ENCODE results near the gene TEAD1.
"Not testable (repeated sequence)": the region's sequence is repeated elsewhere in the genome, so short reads cannot be mapped to it uniquely, and the experiment has no call there.

The TEAD1 gene

DNA sequence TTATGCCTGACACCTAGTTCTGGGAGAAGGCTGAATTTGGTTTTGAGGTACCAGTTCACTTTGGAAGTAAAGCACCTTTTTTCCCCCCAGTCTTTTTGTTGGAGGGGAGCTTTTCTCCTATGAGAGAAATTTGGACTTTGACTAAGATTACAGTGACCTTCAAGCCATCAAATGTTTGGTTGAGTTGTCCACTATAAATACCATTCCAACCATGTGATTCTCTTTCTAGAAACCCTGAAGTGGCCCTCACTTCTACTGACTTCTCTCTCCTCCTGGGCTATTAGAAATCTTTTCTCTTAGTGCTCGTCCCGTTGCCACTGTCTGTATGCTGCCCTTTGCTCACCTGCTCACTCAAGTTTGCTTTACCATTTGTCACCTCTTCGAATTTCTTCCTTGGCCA, 82.6 kb downstream of the TEAD1 start:
- TF ChIP-seq, protein P1, sequence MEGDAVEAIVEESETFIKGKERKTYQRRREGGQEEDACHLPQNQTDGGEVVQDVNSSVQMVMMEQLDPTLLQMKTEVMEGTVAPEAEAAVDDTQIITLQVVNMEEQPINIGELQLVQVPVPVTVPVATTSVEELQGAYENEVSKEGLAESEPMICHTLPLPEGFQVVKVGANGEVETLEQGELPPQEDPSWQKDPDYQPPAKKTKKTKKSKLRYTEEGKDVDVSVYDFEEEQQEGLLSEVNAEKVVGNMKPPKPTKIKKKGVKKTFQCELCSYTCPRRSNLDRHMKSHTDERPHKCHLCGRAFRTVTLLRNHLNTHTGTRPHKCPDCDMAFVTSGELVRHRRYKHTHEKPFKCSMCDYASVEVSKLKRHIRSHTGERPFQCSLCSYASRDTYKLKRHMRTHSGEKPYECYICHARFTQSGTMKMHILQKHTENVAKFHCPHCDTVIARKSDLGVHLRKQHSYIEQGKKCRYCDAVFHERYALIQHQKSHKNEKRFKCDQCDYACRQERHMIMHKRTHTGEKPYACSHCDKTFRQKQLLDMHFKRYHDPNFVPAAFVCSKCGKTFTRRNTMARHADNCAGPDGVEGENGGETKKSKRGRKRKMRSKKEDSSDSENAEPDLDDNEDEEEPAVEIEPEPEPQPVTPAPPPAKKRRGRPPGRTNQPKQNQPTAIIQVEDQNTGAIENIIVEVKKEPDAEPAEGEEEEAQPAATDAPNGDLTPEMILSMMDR (IDR thresholded peaks at IDR 0.05; ENCODE audit: low read depth, low read length, missing control alignments): no peak
- in situ Hi-C loops (cut with HindIII; ENCODE audit: low sequenced_read_pairs): no loop called here
- DNase-seq (ENCODE audit: low read depth): no peak

DNA sequence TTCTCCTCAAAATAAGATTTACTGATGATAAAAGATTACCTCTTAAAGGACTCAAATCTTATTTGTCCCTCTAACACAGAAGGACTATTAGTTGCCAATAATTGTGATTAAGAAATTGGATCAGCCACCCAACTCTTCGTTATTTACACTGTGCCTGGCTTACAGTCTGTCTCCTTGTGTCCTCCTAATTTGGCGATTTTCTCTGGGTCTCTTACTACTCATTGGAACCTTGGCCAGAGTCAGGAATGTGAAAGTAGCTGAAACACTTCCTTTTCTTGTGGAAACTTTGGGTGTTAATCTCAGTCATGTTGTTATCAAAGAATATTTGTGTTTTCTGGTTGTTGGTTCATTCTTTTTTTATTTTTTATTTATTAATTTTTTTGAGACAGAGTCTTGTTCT, 83.2 kb downstream of the TEAD1 start:
- TF ChIP-seq, protein P1 (IDR thresholded peaks at IDR 0.05; ENCODE audit: low read depth, low read length, missing control alignments): no peak

More for the DNA sequence above, 82.6 kb downstream of the TEAD1 start:
- H3K4me3 ChIP-seq (ENCODE audit: low read depth, low read length): no peak overlapping the region

DNA sequence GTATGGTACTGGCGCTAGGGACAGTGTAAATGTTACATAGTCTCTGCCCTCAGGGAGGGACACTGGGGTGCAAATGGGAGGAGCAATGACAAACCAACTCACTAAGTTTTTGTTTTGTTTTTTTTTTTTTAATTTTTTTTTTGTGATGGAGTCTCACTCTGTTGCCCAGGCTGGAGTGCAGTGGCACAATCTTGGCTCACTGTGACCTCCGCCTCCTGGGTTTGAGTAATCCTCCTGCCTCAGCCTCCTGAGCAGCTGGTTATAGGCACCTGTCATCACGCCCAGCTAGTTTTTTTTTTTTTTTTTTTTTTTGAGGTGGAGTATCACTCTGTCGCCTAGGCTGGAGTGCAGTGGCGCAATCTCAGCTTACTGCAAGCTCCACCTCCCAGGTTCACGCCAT, 83.9 kb downstream of the TEAD1 start:
- DNase-seq (ENCODE audit: low read depth): not testable (repeated sequence)

More for the DNA sequence above, 83.2 kb downstream of the TEAD1 start:
- no peak for DNase-seq (ENCODE audit: low read depth)
- H3K4me3 ChIP-seq (ENCODE audit: low read depth, low read length): no peak overlapping the region
- in situ Hi-C loops (cut with HindIII; ENCODE audit: low sequenced_read_pairs): no loop called here

DNA sequence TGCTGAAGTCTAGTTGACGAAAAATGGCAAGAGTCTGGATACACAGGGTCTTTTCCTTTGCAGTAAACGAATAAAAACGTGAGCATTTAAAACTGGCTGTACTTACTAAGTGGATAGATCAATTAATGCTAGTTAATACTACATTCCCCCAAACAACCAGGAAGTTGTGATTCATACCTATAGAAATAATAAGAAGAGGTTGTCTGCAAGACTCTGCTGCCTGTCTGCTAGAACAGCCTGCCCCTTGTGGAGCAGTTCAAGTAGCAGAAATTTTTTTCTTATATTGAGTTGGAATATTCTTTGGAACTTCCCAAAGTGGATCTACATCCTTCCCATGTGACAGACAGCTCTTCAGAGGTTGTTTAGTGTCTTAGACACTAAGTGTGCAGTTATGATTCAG, 86.8 kb downstream of the TEAD1 start:
- in situ Hi-C loops (cut with HindIII; ENCODE audit: low sequenced_read_pairs): no loop called here
- no peak for DNase-seq (ENCODE audit: low read depth)
- no peak overlapping the region for H3K4me3 ChIP-seq (ENCODE audit: low read depth, low read length)
- TF ChIP-seq, protein P1 (IDR thresholded peaks at IDR 0.05; ENCODE audit: low read depth, low read length, missing control alignments): peak; percentile 56

More for the DNA sequence above, 83.9 kb downstream of the TEAD1 start:
- in situ Hi-C loops (cut with HindIII; ENCODE audit: low sequenced_read_pairs); H3K4me3 ChIP-seq (ENCODE audit: low read depth, low read length): not testable (repeated sequence)

DNA sequence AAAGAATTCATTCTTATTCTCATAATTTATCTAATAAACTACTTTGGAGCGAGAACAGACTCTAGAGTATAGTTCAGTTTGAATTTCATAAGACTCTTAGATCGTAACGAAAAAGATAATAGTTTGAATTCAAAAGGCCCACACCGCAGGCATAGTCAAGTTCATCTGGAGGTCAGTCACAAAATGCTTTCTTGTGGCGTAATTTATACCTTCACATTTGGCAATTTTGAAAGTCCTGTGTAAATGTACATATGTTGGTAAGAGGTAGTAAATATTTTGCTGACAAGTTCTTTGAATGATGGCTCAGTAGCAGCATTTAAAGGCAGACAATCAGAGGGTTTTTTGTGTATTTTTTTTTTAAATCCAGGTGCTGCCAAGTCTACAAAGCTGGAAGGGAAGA, 88.1 kb downstream of the TEAD1 start:
- no peak for DNase-seq (ENCODE audit: low read depth)
- TF ChIP-seq, protein P1 (IDR thresholded peaks at IDR 0.05; ENCODE audit: low read depth, low read length, missing control alignments): no peak
- H3K4me3 ChIP-seq (ENCODE audit: low read depth, low read length): no peak overlapping the region
- in situ Hi-C loops (cut with HindIII; ENCODE audit: low sequenced_read_pairs): no loop called here

DNA sequence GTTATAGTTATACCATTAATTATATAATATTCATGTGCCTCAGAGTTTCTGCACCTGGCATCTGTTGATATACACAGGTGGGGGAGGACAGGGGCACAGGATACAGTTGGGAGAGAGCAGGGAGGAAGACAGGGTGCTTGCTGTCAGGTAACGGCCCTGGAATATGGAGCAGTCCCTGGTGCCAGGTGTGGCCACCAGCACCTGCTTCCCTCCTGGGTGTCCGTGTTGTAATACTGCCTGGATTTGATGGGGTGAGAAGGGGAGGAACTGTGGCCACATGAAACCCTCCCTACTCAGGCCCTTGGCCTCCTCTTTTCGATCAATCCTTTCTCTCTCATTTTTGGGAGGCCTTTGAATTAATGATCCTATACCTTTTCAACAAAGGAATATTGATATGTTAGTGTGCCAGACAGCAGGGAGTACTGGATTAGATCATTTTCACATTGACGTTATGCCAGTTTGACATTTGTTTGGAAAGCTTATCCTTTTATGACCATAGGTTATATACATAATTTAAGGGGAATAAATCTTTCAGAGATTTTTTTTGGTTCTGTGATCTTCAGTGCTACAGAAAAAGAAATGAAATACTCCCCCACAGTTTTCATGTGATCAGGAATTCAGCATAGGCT, 88.6 kb downstream of the TEAD1 start:
- in situ Hi-C loops (cut with HindIII; ENCODE audit: low sequenced_read_pairs): no loop called here
- TF ChIP-seq, protein P1 (IDR thresholded peaks at IDR 0.05; ENCODE audit: low read depth, low read length, missing control alignments): no peak
- no peak overlapping the region for H3K4me3 ChIP-seq (ENCODE audit: low read depth, low read length)
- no peak for DNase-seq (ENCODE audit: low read depth)

DNA sequence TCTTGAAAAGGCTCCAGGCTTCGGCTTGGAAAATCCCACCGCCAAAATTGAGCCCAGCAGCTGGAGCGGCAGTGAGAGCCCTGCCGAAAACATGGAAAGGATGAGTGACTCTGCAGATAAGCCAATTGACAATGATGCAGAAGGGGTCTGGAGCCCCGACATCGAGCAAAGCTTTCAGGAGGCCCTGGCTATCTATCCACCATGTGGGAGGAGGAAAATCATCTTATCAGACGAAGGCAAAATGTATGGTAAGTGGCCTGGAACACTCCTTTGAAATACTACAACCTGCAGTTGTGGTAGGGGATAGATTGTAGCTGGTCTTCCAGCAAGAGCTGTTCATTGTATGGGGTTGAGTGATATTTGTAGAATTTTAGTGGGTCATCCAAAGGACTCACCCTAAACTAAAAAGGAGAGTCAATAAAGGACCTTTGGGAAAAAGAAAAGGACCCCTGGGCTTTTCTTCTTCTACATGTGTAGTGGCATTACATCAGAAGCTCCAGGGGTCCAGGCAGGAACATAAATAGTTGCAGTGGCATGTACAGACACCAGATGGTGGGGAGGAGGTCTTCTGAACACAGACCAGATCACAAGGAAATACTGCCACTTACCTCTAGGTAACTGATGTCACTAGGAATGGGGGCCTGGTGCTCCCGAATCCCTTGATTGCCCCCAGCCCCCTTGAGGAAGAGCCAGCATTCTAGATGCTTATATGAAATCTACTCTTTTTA, 90.1 kb downstream of the TEAD1 start:
- H3K4me3 ChIP-seq (ENCODE audit: low read depth, low read length): no peak overlapping the region
- in situ Hi-C loops (cut with HindIII; ENCODE audit: low sequenced_read_pairs): no loop called here
- TF ChIP-seq, protein P1 (IDR thresholded peaks at IDR 0.05; ENCODE audit: low read depth, low read length, missing control alignments): no peak
- DNase-seq (ENCODE audit: low read depth): no peak

Data from astrocyte of the cerebellum (primary cell).